K562 (cell line): ENCODE data around the gene PRR19. TPM values are rescaled to one million over a fixed set of nuclear protein-coding genes. Genes with fewer than 3 reads are reported as not detected.
A peak's percentile ranks its signal among the peaks of the same experiment; 100 is the strongest.

Source experiments
- CCNT2 ChIP-seq: IDR thresholded peaks from 2 replicates; pipeline ENCODE4 v1.6.1; 2011; ENCODE audit warnings: borderline replicate concordance, low read depth, mild to moderate bottlenecking, moderate library complexity, mixed read lengths, low read length; ENCODE audit not compliant: insufficient read length; ENCODE audit errors: extremely low read depth
- KAT8 ChIP-seq: fragments of 450-650 bp; IDR thresholded peaks from 2 replicates; pipeline ENCODE4 v1.6.1; 2016; ENCODE audit warnings: low read depth, mild to moderate bottlenecking
- MECOM ChIP-seq: fragments of 250-450 bp; sonication (Bioruptor Pico); IDR thresholded peaks from 2 replicates; pipeline ENCODE4 v1.8.0; 2022; ENCODE audit warnings: inconsistent platforms
- POU5F1 ChIP-seq: fragments of 150-350 bp; IDR thresholded peaks from 2 replicates; pipeline ENCODE4 v1.6.1; 2014; ENCODE audit warnings: borderline replicate concordance, low read length, low read depth, mild to moderate bottlenecking; ENCODE audit not compliant: partially characterized antibody
- TRIM24 ChIP-seq, 2 experiments: fragments of 450-650 bp; IDR thresholded peaks; 2 replicates each; pipeline ENCODE4 v1.6.1; 2016
- ZBTB8A ChIP-seq: fragments of 450-650 bp; IDR thresholded peaks from 2 replicates; pipeline ENCODE4 v1.6.1; 2018; ENCODE audit warnings: mild to moderate bottlenecking, moderate library complexity; ENCODE audit not compliant: partially characterized antibody
- ZNF212 ChIP-seq: fragments of 450-650 bp; formaldehyde crosslinking; IDR thresholded peaks from 2 replicates; pipeline ENCODE4 v1.4.0; 2020; ENCODE audit warnings: mild to moderate bottlenecking
- ZNF75A ChIP-seq: fragments of 450-650 bp; formaldehyde crosslinking; IDR thresholded peaks from 2 replicates; pipeline ENCODE4 v1.4.0; 2020; ENCODE audit warnings: mild to moderate bottlenecking
- polyA plus RNA-seq, 8 experiments: library from polyadenylated mRNA; depleted of rRNA in 4 of 8; stranded (reverse) in 5 of 8; unstranded in 3 of 8; fragments of >200 nt; fragmentation: Nextera tagmentation in 2 of 8; fragmentation: Illumina TruSeq in 1 of 8; extraction: Ambion mirVana in 2 of 8; extraction: Trizol in 1 of 8; gene quantifications; 2 replicates each; pipeline versions ENCODE4 v1.2.1 to v1.2.3, GENCODE V29; 2011 to 2014; ENCODE audit warnings: inconsistent platforms in 1 of 8, missing spikeins in 1 of 8
- total RNA-seq, 7 experiments: library from RNA; depleted of rRNA in 6 of 7; stranded (reverse); fragments of >200 nt in 6 of 7; fragmentation: Illumina TruSeq in 2 of 7; extraction: Trizol in 2 of 7; gene quantifications; 2 replicates each; pipeline versions ENCODE4 v1.2.1 to v1.2.3, GENCODE V29; 2011 to 2021; ENCODE audit warnings: low replicate concordance in 1 of 7
- TF ChIP-seq, protein P1 (sequence below): fragments of 250-450 bp; sonication (Bioruptor Pico); IDR thresholded peaks from 2 replicates; pipeline ENCODE4 v1.8.0; 2022; ENCODE audit warnings: inconsistent platforms
- TF ChIP-seq, protein P2 (sequence below): sonication (generic); formaldehyde crosslinking; IDR thresholded peaks from 2 replicates; pipeline ENCODE4 v1.8.0; 2022; ENCODE audit warnings: mild to moderate bottlenecking, missing genetic modification reagents, borderline replicate concordance
- TF ChIP-seq, protein P3 (sequence below): fragments of 250-450 bp; sonication (Bioruptor Pico); IDR thresholded peaks from 2 replicates; pipeline ENCODE4 v1.8.0; 2022; ENCODE audit warnings: inconsistent platforms, mild to moderate bottlenecking, moderate library complexity, borderline replicate concordance
- TF ChIP-seq, protein P4 (sequence below): fragments of 450-650 bp; IDR thresholded peaks from 2 replicates; pipeline ENCODE4 v1.7.0; 2016; ENCODE audit warnings: borderline replicate concordance
- TF ChIP-seq, protein P5 (sequence below): fragments of 250-450 bp; sonication (Bioruptor Pico); IDR thresholded peaks from 2 replicates; pipeline ENCODE4 v1.8.0; 2022; ENCODE audit warnings: moderate library complexity, mild to moderate bottlenecking, inconsistent platforms
- TF ChIP-seq, protein P6 (sequence below): fragments of 450-650 bp; IDR thresholded peaks from 2 replicates; pipeline ENCODE4 v1.7.1; 2018; ENCODE audit warnings: mild to moderate bottlenecking, low read depth; ENCODE audit not compliant: partially characterized antibody
- TF ChIP-seq, protein P7 (sequence below): fragments of 450-650 bp; IDR thresholded peaks from 2 replicates; pipeline ENCODE4 v1.6.1; 2014; ENCODE audit warnings: low read depth, mild to moderate bottlenecking, moderate library complexity, borderline replicate concordance

PRR19 gene
- total and polyA plus RNA-seq, 9 of the 15 experiments (the other 6 are each of a cell fraction or from before 2014, with no cell fraction given) = 0.10 to 1.6 (median 0.54) TPM

DNA sequence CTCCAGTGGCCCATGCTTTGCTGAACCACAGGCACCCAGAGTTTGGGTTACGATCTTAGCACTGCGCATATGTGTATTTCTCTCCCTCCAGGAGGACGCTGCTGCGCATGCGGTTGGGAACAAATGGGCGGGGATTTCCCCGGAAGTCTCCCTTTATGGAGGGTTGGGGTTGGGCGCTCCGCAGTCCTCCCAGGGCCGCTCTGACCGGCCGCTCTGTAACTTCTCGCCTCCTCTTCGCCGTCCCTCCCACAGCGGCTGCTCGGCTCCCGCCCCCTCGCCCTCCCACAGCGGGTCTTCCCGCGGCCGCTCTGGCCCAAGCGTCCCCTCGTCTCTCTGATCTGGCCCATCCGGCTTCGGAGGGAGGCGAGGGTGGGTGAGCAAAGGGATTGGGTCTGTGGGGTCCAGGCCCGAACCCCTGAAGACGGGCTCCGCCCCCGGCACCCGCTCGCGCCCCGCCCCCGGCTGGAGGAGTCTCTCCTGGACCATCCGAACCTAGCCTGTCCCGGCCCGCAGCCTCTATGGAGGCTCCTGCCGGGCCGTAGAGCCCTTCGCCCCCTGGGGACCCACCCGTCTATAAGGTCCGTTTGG is 23.5 kb downstream of the PRR19 start, which contains the start of gene MEGF8 (continued):
- TF ChIP-seq, protein P1, sequence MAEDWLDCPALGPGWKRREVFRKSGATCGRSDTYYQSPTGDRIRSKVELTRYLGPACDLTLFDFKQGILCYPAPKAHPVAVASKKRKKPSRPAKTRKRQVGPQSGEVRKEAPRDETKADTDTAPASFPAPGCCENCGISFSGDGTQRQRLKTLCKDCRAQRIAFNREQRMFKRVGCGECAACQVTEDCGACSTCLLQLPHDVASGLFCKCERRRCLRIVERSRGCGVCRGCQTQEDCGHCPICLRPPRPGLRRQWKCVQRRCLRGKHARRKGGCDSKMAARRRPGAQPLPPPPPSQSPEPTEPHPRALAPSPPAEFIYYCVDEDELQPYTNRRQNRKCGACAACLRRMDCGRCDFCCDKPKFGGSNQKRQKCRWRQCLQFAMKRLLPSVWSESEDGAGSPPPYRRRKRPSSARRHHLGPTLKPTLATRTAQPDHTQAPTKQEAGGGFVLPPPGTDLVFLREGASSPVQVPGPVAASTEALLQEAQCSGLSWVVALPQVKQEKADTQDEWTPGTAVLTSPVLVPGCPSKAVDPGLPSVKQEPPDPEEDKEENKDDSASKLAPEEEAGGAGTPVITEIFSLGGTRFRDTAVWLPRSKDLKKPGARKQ (CRISPR knock-in tag) = no peak
- no peak for TF ChIP-seq MECOM
- TF ChIP-seq, protein P2, sequence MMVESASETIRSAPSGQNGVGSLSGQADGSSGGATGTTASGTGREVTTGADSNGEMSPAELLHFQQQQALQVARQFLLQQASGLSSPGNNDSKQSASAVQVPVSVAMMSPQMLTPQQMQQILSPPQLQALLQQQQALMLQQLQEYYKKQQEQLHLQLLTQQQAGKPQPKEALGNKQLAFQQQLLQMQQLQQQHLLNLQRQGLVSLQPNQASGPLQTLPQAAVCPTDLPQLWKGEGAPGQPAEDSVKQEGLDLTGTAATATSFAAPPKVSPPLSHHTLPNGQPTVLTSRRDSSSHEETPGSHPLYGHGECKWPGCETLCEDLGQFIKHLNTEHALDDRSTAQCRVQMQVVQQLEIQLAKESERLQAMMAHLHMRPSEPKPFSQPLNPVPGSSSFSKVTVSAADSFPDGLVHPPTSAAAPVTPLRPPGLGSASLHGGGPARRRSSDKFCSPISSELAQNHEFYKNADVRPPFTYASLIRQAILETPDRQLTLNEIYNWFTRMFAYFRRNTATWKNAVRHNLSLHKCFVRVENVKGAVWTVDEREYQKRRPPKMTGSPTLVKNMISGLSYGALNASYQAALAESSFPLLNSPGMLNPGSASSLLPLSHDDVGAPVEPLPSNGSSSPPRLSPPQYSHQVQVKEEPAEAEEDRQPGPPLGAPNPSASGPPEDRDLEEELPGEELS (CRISPR knock-in tag) = no peak
- no peak for TF ChIP-seq KAT8
- TF ChIP-seq, protein P3, sequence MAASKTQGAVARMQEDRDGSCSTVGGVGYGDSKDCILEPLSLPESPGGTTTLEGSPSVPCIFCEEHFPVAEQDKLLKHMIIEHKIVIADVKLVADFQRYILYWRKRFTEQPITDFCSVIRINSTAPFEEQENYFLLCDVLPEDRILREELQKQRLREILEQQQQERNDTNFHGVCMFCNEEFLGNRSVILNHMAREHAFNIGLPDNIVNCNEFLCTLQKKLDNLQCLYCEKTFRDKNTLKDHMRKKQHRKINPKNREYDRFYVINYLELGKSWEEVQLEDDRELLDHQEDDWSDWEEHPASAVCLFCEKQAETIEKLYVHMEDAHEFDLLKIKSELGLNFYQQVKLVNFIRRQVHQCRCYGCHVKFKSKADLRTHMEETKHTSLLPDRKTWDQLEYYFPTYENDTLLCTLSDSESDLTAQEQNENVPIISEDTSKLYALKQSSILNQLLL = no peak
- no peak for TF ChIP-seq ZBTB8A
- TF ChIP-seq POU5F1 = no peak
- TF ChIP-seq TRIM24 (IDR thresholded peaks at IDR 0.05) = no peak
- TF ChIP-seq, protein P4, sequence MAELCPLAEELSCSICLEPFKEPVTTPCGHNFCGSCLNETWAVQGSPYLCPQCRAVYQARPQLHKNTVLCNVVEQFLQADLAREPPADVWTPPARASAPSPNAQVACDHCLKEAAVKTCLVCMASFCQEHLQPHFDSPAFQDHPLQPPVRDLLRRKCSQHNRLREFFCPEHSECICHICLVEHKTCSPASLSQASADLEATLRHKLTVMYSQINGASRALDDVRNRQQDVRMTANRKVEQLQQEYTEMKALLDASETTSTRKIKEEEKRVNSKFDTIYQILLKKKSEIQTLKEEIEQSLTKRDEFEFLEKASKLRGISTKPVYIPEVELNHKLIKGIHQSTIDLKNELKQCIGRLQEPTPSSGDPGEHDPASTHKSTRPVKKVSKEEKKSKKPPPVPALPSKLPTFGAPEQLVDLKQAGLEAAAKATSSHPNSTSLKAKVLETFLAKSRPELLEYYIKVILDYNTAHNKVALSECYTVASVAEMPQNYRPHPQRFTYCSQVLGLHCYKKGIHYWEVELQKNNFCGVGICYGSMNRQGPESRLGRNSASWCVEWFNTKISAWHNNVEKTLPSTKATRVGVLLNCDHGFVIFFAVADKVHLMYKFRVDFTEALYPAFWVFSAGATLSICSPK = no peak
- TF ChIP-seq, protein P5, sequence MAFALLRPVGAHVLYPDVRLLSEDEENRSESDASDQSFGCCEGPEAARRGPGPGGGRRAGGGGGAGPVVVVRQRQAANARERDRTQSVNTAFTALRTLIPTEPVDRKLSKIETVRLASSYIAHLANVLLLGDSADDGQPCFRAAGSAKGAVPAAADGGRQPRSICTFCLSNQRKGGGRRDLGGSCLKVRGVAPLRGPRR (CRISPR knock-in tag) = no peak
- no peak for TF ChIP-seq ZNF212 (CRISPR knock-in tag)
- TF ChIP-seq, protein P6, sequence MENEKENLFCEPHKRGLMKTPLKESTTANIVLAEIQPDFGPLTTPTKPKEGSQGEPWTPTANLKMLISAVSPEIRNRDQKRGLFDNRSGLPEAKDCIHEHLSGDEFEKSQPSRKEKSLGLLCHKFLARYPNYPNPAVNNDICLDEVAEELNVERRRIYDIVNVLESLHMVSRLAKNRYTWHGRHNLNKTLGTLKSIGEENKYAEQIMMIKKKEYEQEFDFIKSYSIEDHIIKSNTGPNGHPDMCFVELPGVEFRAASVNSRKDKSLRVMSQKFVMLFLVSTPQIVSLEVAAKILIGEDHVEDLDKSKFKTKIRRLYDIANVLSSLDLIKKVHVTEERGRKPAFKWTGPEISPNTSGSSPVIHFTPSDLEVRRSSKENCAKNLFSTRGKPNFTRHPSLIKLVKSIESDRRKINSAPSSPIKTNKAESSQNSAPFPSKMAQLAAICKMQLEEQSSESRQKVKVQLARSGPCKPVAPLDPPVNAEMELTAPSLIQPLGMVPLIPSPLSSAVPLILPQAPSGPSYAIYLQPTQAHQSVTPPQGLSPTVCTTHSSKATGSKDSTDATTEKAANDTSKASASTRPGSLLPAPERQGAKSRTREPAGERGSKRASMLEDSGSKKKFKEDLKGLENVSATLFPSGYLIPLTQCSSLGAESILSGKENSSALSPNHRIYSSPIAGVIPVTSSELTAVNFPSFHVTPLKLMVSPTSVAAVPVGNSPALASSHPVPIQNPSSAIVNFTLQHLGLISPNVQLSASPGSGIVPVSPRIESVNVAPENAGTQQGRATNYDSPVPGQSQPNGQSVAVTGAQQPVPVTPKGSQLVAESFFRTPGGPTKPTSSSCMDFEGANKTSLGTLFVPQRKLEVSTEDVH = peak; percentile 71
- no peak for TF ChIP-seq ZNF75A (CRISPR knock-in tag)
- peak; percentile 46 for TF ChIP-seq CCNT2
- TF ChIP-seq, protein P7, sequence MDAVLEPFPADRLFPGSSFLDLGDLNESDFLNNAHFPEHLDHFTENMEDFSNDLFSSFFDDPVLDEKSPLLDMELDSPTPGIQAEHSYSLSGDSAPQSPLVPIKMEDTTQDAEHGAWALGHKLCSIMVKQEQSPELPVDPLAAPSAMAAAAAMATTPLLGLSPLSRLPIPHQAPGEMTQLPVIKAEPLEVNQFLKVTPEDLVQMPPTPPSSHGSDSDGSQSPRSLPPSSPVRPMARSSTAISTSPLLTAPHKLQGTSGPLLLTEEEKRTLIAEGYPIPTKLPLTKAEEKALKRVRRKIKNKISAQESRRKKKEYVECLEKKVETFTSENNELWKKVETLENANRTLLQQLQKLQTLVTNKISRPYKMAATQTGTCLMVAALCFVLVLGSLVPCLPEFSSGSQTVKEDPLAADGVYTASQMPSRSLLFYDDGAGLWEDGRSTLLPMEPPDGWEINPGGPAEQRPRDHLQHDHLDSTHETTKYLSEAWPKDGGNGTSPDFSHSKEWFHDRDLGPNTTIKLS = peak; percentile 83; the same call in 1 of the 2 replicates
